DMS 273 (cell line): ENCODE results near the gene SRSF10.
"Not testable (repeated sequence)": the region's sequence is repeated elsewhere in the genome, so short reads cannot be mapped to it uniquely, and the experiment has no call there.

Source experiments
- DNase-seq: peaks from one replicate; lab custom pipeline; 2025; ENCODE audit not compliant: unreplicated experiment; lab: John Stamatoyannopoulos, UW

Gene SRSF10

GRCh38 chr1:23959461-23960290, 20.5 kb downstream of the SRSF10 start, which contains the start of gene PNRC2:
Gene PNRC2, plus strand, starts transcription at chr1:23959828. Its CDS starts 1,630 bp downstream, at chr1:23961458.
- DNase-seq: peak; percentile 98

- peak; percentile 96 for DNase-seq
Observed at GRCh38 chr1:23958810-23959460, 21.2 kb downstream of the SRSF10 start.

- not testable (repeated sequence) for DNase-seq
Observed at GRCh38 chr1:23958040-23958809, 21.9 kb downstream of the SRSF10 start.

GRCh38 chr1:23957096-23957495, 23.0 kb downstream of the SRSF10 start:
- peak; percentile 98 for DNase-seq

GRCh38 chr1:23953020-23953419, 27.1 kb downstream of the SRSF10 start:
- no peak for DNase-seq

- DNase-seq: no peak
Observed at GRCh38 chr1:23947366-23947765, 32.8 kb downstream of the SRSF10 start.

GRCh38 chr1:23936481-23937176, 43.5 kb downstream of the SRSF10 start:
- DNase-seq: no peak

GRCh38 chr1:23931491-23931880, 48.6 kb downstream of the SRSF10 start:
- DNase-seq: no peak

GRCh38 chr1:23930861-23931490, 49.2 kb downstream of the SRSF10 start:
- DNase-seq: no peak

GRCh38 chr1:23930270-23930669, 49.9 kb downstream of the SRSF10 start:
- DNase-seq: no peak

- DNase-seq: no peak
Observed at GRCh38 chr1:23928789-23929188, 51.3 kb downstream of the SRSF10 start.

GRCh38 chr1:23927097-23927496, 53.0 kb downstream of the SRSF10 start:
- no peak for DNase-seq

- DNase-seq: no peak
Observed at GRCh38 chr1:23925279-23925678, 54.8 kb downstream of the SRSF10 start.

- DNase-seq: no peak
Observed at GRCh38 chr1:23924601-23925000, 55.5 kb downstream of the SRSF10 start.

GRCh38 chr1:23923592-23924499, 56.3 kb downstream of the SRSF10 start:
- DNase-seq: no peak

- no peak for DNase-seq
Observed at GRCh38 chr1:23922321-23922943, 57.7 kb downstream of the SRSF10 start.

GRCh38 chr1:23916209-23917131, 63.7 kb downstream of the SRSF10 start:
- DNase-seq: peak; percentile 89

GRCh38 chr1:23915466-23915865, 64.7 kb downstream of the SRSF10 start:
- DNase-seq: no peak
